K562 (cell line): ENCODE results near the gene DLX3. TPM values are rescaled to one million over a fixed set of nuclear protein-coding genes. Genes with fewer than 3 reads are reported as not detected.

ENCODE experiments used
- ATAC-seq: fragments of 200-7000 bp; cut with Tn5 transposase; 3 replicates; pipeline ENCODE4 v1.9.1; 2020; ENCODE audit warnings: moderate library complexity
- BruUV-seq: library from RNA; stranded (reverse); fragments of 400-500 nt; replicated peaks from 2 replicates; lab custom pipeline; 2021; lab: Mats Ljungman, UMichigan
- CTCF ChIA-PET: fragments of 300-600 bp; formaldehyde crosslinking; extraction: SDS; loops from one replicate; lab custom pipeline; 2021; ENCODE audit warnings: low intra/inter-chr PET ratio; lab: Yijun Ruan, JAX
- POLR2A ChIA-PET: fragments of 300-600, 350-650 bp; sonication (Branson Sonifier 250); formaldehyde crosslinking; extraction: SDS; loops from one replicate; lab custom pipeline; 2021; ENCODE audit warnings: antibody characterized with exemption, inconsistent platforms; lab: Yijun Ruan, JAX
- DNase-seq, 4 experiments: peaks; one replicate each; pipeline versions ENCODE4 v3.0.0 to v3.0.0-alpha.2; 2011 to 2018; ENCODE audit warnings: low spot score in 3 of 4, mixed read lengths in 3 of 4; ENCODE audit errors: extremely low read depth in 1 of 4
- FAIRE-seq: peaks from 2 replicates; lab custom pipeline; 2011; peaks lifted over from hg19 to GRCh38; lab: Jason Lieb, UNC
- H2AFZ ChIP-seq: 2 replicates; pipeline ENCODE4 v1.6.0; 2011; ENCODE audit warnings: low read depth, low read length, control low read depth, inconsistent platforms
- H3K27ac ChIP-seq: fragments of 200-600 bp; 3 replicates; pipeline ENCODE4 v1.8.0; 2011; ENCODE audit warnings: low read depth, mild to moderate bottlenecking, control low read depth, inconsistent platforms, low read length, moderate library complexity, mixed read lengths; ENCODE audit errors: extremely low read depth
- H3K27me3 ChIP-seq, 2 experiments: fragments of 300-600 bp in 1 of 2; 2 replicates in 1 of 2; 3 replicates in 1 of 2; pipeline versions ENCODE4 v1.6.0 to v1.8.0; 2011; ENCODE audit warnings: inconsistent platforms in 2 of 2, low read length in 2 of 2, mild to moderate bottlenecking in 1 of 2, mixed read lengths in 1 of 2, moderate library complexity in 1 of 2; ENCODE audit not compliant: control insufficient read depth in 2 of 2, insufficient read depth in 2 of 2
- H3K36me3 ChIP-seq: fragments of 300-600 bp; 3 replicates; pipeline ENCODE4 v1.8.0; 2011; ENCODE audit warnings: mild to moderate bottlenecking, low read length, inconsistent platforms; ENCODE audit not compliant: control insufficient read depth, insufficient read depth
- H3K4me1 ChIP-seq, 2 experiments: fragments of 200-600 bp in 1 of 2; replicated peaks in 1 of 2; 2 replicates in 1 of 2; 3 replicates in 1 of 2; pipeline versions ENCODE4 v1.5.1 to v1.8.0; 2011; ENCODE audit warnings: inconsistent platforms in 2 of 2, low read length in 2 of 2, mild to moderate bottlenecking in 1 of 2, mixed read lengths in 1 of 2, moderate library complexity in 1 of 2; ENCODE audit not compliant: control insufficient read depth in 2 of 2, insufficient read depth in 2 of 2
- H3K4me2 ChIP-seq: 2 replicates; pipeline ENCODE4 v1.6.1; 2011; ENCODE audit warnings: low read length, control low read depth, inconsistent platforms, mixed read lengths; ENCODE audit not compliant: insufficient read depth
- H3K4me3 ChIP-seq: fragments of 200-600 bp; sonication (generic), shearing (Covaris generic); 2 replicates; pipeline ENCODE4 v1.5.1; 2016; ENCODE audit warnings: control low read depth, inconsistent platforms
- H3K79me2 ChIP-seq: fragments of 200-600 bp; 3 replicates; pipeline ENCODE4 v1.8.0; 2011; ENCODE audit warnings: low read length, inconsistent platforms; ENCODE audit not compliant: control insufficient read depth, insufficient read depth
- H3K9ac ChIP-seq, 2 experiments: 2 replicates each; pipeline versions ENCODE4 v1.6.0 to v1.6.1; 2011; ENCODE audit warnings: low read depth in 2 of 2, low read length in 2 of 2, control low read depth in 1 of 2, inconsistent platforms in 1 of 2, mild to moderate bottlenecking in 1 of 2, mixed read lengths in 1 of 2; ENCODE audit not compliant: insufficient read depth in 1 of 2
- H3K9me1 ChIP-seq: one replicate; pipeline ENCODE4 v1.6.0; 2011; ENCODE audit warnings: inconsistent platforms, mild to moderate bottlenecking, low read length, moderate library complexity; ENCODE audit not compliant: control insufficient read depth, insufficient read depth
- H3K9me3 ChIP-seq: replicated peaks from 2 replicates; pipeline ENCODE4 v1.5.1; 2011; ENCODE audit warnings: low read depth, low read length, inconsistent platforms; ENCODE audit not compliant: control insufficient read depth, insufficient read depth
- H4K20me1 ChIP-seq: replicated peaks from 2 replicates; pipeline ENCODE4 v1.6.1; 2011; ENCODE audit warnings: low read length, inconsistent platforms, mixed read lengths; ENCODE audit not compliant: control insufficient read depth, insufficient read depth
- DIDO1 ChIP-seq: fragments of 450-650 bp; IDR thresholded peaks from 2 replicates; pipeline ENCODE4 v1.6.1; 2016; ENCODE audit warnings: low read depth, missing biosample characterization, missing genetic modification characterization
- ETV6 ChIP-seq, 3 experiments: fragments of 150-350 bp in 1 of 3; sonication (generic) in 1 of 3; formaldehyde crosslinking in 1 of 3; IDR thresholded peaks; 2 replicates each; pipeline versions ENCODE4 v1.6.1 to v1.8.0; 2014 to 2022; ENCODE audit warnings: borderline replicate concordance in 2 of 3, low read depth in 2 of 3, antibody characterized with exemption in 1 of 3, low read length in 1 of 3, mild to moderate bottlenecking in 1 of 3, missing genetic modification reagents in 1 of 3
- GATA2 ChIP-seq: sonication (generic); formaldehyde crosslinking; IDR thresholded peaks from 2 replicates; pipeline ENCODE4 v1.4.0; 2020; ENCODE audit warnings: mild to moderate bottlenecking, missing genetic modification reagents
- MAFF ChIP-seq: IDR thresholded peaks from 2 replicates; pipeline ENCODE4 v1.6.1; 2012; ENCODE audit warnings: low read length, improper control_type of control experiment
- MEF2A ChIP-seq: IDR thresholded peaks from 2 replicates; pipeline ENCODE4 v1.6.1; 2011; ENCODE audit warnings: low read depth, mild to moderate bottlenecking, low read length, moderate library complexity; ENCODE audit not compliant: control insufficient read depth
- SAFB ChIP-seq: fragments of 200-400 bp; formaldehyde crosslinking; IDR thresholded peaks from 2 replicates; pipeline ENCODE4 v1.6.1; 2017; ENCODE audit warnings: low read depth, low read length, borderline replicate concordance
- TBL1XR1 ChIP-seq, 2 experiments: IDR thresholded peaks; 2 replicates each; pipeline ENCODE4 v1.6.1; 2012; ENCODE audit warnings: improper control_type of control experiment in 2 of 2, low read length in 2 of 2, mild to moderate bottlenecking in 1 of 2
- ZBTB1 ChIP-seq: sonication (generic); formaldehyde crosslinking; IDR thresholded peaks from 2 replicates; pipeline ENCODE4 v1.8.1; 2023; ENCODE audit warnings: missing genetic modification reagents, low read depth, mild to moderate bottlenecking, borderline replicate concordance
- ZKSCAN8 ChIP-seq: fragments of 200-800 bp; sonication (Bioruptor generic); IDR thresholded peaks from 2 replicates; pipeline ENCODE4 v1.6.1; 2016; ENCODE audit warnings: missing genetic modification characterization, missing compliant biosample characterization
- ZNF121 ChIP-seq: sonication (generic); formaldehyde crosslinking; conservative IDR thresholded peaks from 2 replicates; pipeline ENCODE4 v1.8.0; 2022; ENCODE audit warnings: missing genetic modification reagents
- ZNF133 ChIP-seq: fragments of 250-450 bp; sonication (Bioruptor Pico); IDR thresholded peaks from 2 replicates; pipeline ENCODE4 v1.4.0; 2020; ENCODE audit warnings: mild to moderate bottlenecking
- ZNF212 ChIP-seq: fragments of 450-650 bp; formaldehyde crosslinking; IDR thresholded peaks from 2 replicates; pipeline ENCODE4 v1.4.0; 2020; ENCODE audit warnings: mild to moderate bottlenecking
- ZNF586 ChIP-seq: fragments of 450-650 bp; formaldehyde crosslinking; conservative IDR thresholded peaks from 2 replicates; pipeline ENCODE4 v1.4.0; 2020; ENCODE audit warnings: mild to moderate bottlenecking, moderate library complexity
- ZNF764 ChIP-seq: fragments of 250-450 bp; sonication (Bioruptor Pico); IDR thresholded peaks from 2 replicates; pipeline ENCODE4 v1.4.0; 2020; ENCODE audit warnings: low read depth, mild to moderate bottlenecking, moderate library complexity
- WGBS: fragments of 100-300 bp; shearing (Covaris generic); methylation state at CpG from one replicate; pipeline ENCODE4 v1.1.6; 2016; ENCODE audit warnings: low coverage, mixed read lengths; ENCODE audit not compliant: insufficient coverage; ENCODE audit errors: missing lambda C conversion rate; 5-methylcytosine and 5-hydroxymethylcytosine counted together
- in situ Hi-C: fragments of 300-500 bp; cut with MboI; formaldehyde crosslinking; loops from 4 replicates; pipeline ENCODE4 v1.15.0; 2018; ENCODE audit warnings: inconsistent platforms, mixed read lengths
- intact Hi-C: fragments of 100-400 bp; cut with micrococcal nuclease; formaldehyde crosslinking; loops from 2 replicates; pipeline ENCODE4 v1.14.2; 2022
- polyA plus RNA-seq, 8 experiments: library from polyadenylated mRNA; depleted of rRNA in 4 of 8; stranded (reverse) in 5 of 8; unstranded in 3 of 8; fragments of >200 nt; fragmentation: Nextera tagmentation in 2 of 8; fragmentation: Illumina TruSeq in 1 of 8; extraction: Ambion mirVana in 2 of 8; extraction: Trizol in 1 of 8; gene quantifications; 2 replicates each; pipeline versions ENCODE4 v1.2.1 to v1.2.3, GENCODE V29; 2011 to 2014; ENCODE audit warnings: inconsistent platforms in 1 of 8, missing spikeins in 1 of 8
- total RNA-seq, 7 experiments: library from RNA; depleted of rRNA in 6 of 7; stranded (reverse); fragments of >200 nt in 6 of 7; fragmentation: Illumina TruSeq in 2 of 7; extraction: Trizol in 2 of 7; gene quantifications; 2 replicates each; pipeline versions ENCODE4 v1.2.1 to v1.2.3, GENCODE V29; 2011 to 2021; ENCODE audit warnings: low replicate concordance in 1 of 7
- TF ChIP-seq, protein P1 (sequence below): sonication (generic); formaldehyde crosslinking; IDR thresholded peaks from 2 replicates; pipeline ENCODE4 v1.8.0; 2022; ENCODE audit warnings: missing genetic modification reagents, mild to moderate bottlenecking, borderline replicate concordance
- TF ChIP-seq, protein P2 (sequence below): fragments of 250-450 bp; sonication (Bioruptor Pico); IDR thresholded peaks from 2 replicates; pipeline ENCODE4 v1.5.0; 2020; ENCODE audit warnings: mild to moderate bottlenecking, borderline replicate concordance

Gene DLX3
- total and polyA plus RNA-seq, 9 of the 15 experiments (the other 6 are each of a cell fraction or from before 2014, with no cell fraction given): not detected

DNA sequence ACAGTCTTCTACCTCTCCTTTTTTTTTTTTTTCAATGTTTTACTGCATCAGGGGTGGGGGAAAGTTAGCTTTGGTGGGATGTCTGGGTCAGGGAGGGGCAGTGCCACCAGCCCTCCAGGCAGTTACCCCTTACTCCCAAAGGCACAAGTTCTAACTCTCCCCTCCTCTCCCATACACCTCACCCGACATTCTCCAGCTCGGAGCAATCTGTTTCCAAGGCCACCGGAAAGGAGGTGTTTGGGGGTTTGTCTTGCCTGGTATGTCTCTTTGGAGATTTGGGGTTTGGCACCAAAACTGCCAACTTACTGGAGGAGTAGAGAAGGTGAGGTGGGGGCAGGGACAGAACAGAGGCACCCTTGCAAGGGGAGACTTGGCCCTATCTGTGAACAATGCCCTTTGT, 4.7 kb downstream of the DLX3 start:
- no peak overlapping the region for H3K4me2 ChIP-seq
- H2AFZ ChIP-seq: no peak overlapping the region
- H3K79me2 ChIP-seq: no peaks in the 10 kb centered on the region
- no peak overlapping the region for H3K9ac ChIP-seq
- peaks cover 7% of the 10 kb centered on the region for H4K20me1 ChIP-seq
- no peak overlapping the region for H3K27ac ChIP-seq
- BruUV-seq: no TSS peak
- POLR2A ChIA-PET: interaction anchor here (0.7 kb wide), 1 partner anchor 421 kb away, joined by 3 read pairs; no protein-coding TSS in a partner anchor
- intact Hi-C loops (no loop called here), in situ Hi-C loops (no loop called here)
- CTCF ChIA-PET: interaction anchor here (0.6 kb wide), 1 partner anchor 14 kb away, joined by 3 read pairs; no protein-coding TSS in a partner anchor
- DNase-seq (no peak), FAIRE-seq (no peak), ATAC-seq (no peak)
- H3K27me3 ChIP-seq: peaks cover 38 to 79% of the 10 kb centered on the region in 2 experiments; a peak in 4 of 5 replicates
- peaks cover 0 to 10% of the 10 kb centered on the region in 2 experiments; a peak in 2 of 5 replicates for H3K4me1 ChIP-seq
- H3K9me3 ChIP-seq: no peaks in the 10 kb centered on the region
- TF ChIP-seq ZNF121 (CRISPR knock-in tag): no peak
- TF ChIP-seq MEF2A: no peak
- TF ChIP-seq ZNF133 (CRISPR knock-in tag): no peak
- TF ChIP-seq ZBTB1 (CRISPR knock-in tag): no peak
- TF ChIP-seq ZNF764 (CRISPR knock-in tag): no peak
- TF ChIP-seq GATA2 (CRISPR knock-in tag): no peak
- TF ChIP-seq ETV6 (IDR thresholded peaks at IDR 0.05; ENCODE audit: borderline replicate concordance in 1 of 2, low read depth in 2 of 2, low read length in 1 of 2): no peak
- TF ChIP-seq ETV6 (CRISPR knock-in tag; IDR thresholded peaks at IDR 0.05; ENCODE audit: borderline replicate concordance): no peak
- no peak for TF ChIP-seq DIDO1
- TF ChIP-seq TBL1XR1 (IDR thresholded peaks at IDR 0.05; ENCODE audit: low read length in 2 of 2): no peak
- no peak for TF ChIP-seq MAFF
- no peak for TF ChIP-seq ZKSCAN8 (CRISPR knock-in tag)
- TF ChIP-seq, protein P1, sequence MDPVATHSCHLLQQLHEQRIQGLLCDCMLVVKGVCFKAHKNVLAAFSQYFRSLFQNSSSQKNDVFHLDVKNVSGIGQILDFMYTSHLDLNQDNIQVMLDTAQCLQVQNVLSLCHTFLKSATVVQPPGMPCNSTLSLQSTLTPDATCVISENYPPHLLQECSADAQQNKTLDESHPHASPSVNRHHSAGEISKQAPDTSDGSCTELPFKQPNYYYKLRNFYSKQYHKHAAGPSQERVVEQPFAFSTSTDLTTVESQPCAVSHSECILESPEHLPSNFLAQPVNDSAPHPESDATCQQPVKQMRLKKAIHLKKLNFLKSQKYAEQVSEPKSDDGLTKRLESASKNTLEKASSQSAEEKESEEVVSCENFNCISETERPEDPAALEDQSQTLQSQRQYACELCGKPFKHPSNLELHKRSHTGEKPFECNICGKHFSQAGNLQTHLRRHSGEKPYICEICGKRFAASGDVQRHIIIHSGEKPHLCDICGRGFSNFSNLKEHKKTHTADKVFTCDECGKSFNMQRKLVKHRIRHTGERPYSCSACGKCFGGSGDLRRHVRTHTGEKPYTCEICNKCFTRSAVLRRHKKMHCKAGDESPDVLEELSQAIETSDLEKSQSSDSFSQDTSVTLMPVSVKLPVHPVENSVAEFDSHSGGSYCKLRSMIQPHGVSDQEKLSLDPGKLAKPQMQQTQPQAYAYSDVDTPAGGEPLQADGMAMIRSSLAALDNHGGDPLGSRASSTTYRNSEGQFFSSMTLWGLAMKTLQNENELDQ (CRISPR knock-in tag): no peak
- TF ChIP-seq, protein P2, sequence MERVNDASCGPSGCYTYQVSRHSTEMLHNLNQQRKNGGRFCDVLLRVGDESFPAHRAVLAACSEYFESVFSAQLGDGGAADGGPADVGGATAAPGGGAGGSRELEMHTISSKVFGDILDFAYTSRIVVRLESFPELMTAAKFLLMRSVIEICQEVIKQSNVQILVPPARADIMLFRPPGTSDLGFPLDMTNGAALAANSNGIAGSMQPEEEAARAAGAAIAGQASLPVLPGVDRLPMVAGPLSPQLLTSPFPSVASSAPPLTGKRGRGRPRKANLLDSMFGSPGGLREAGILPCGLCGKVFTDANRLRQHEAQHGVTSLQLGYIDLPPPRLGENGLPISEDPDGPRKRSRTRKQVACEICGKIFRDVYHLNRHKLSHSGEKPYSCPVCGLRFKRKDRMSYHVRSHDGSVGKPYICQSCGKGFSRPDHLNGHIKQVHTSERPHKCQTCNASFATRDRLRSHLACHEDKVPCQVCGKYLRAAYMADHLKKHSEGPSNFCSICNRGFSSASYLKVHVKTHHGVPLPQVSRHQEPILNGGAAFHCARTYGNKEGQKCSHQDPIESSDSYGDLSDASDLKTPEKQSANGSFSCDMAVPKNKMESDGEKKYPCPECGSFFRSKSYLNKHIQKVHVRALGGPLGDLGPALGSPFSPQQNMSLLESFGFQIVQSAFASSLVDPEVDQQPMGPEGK (CRISPR knock-in tag): no peak
- TF ChIP-seq SAFB: no peak
- no peak for TF ChIP-seq ZNF586 (CRISPR knock-in tag)
- no peak for TF ChIP-seq ZNF212 (CRISPR knock-in tag)
- no peak overlapping the region for H3K4me3 ChIP-seq
- 0% methylated on average over 3 of the region's 3 CpGs for WGBS
- no peaks in the 10 kb centered on the region for H3K36me3 ChIP-seq
- H3K9me1 ChIP-seq: no peaks in the 10 kb centered on the region
